Stimulated activated CD8-positive, alpha-beta memory T cell treated with anti-CD3 and anti-CD28 coated beads, Interleukin-12 subunit alpha, Interleukin-12 subunit beta, amount 100 ng/mL, for 24 hours (primary cell): ENCODE data around the gene PODXL.
A peak's percentile ranks its signal among the peaks of the same experiment; 100 is the strongest.
"Not testable (repeated sequence)": the region's sequence is repeated elsewhere in the genome, so short reads cannot be mapped to it uniquely, and the experiment has no call there.

Source experiments
- DNase-seq: peaks from one replicate; pipeline ENCODE4 v3.0.0-alpha.2; 2020; ENCODE audit errors: extremely low read depth

Gene PODXL

GRCh38 chr7:131538071-131538812, 18.2 kb downstream of the PODXL start:
- no peak for DNase-seq

GRCh38 chr7:131537571-131537978, 18.9 kb downstream of the PODXL start:
- DNase-seq, result no peak

- no peak for DNase-seq
Observed at GRCh38 chr7:131536361-131536849, 20.0 kb downstream of the PODXL start.

- no peak for DNase-seq
Observed at GRCh38 chr7:131533566-131534561, 22.6 kb downstream of the PODXL start.

- no peak for DNase-seq
Observed at GRCh38 chr7:131533151-131533559, 23.3 kb downstream of the PODXL start.

- no peak for DNase-seq
Observed at GRCh38 chr7:131532570-131533091, 23.8 kb downstream of the PODXL start.

- DNase-seq, result no peak
Observed at GRCh38 chr7:131530137-131530536, 26.3 kb downstream of the PODXL start.

GRCh38 chr7:131529617-131530016, 26.8 kb downstream of the PODXL start:
- DNase-seq, result no peak

GRCh38 chr7:131529179-131529578, 27.2 kb downstream of the PODXL start:
- no peak for DNase-seq

GRCh38 chr7:131527456-131527855, 29.0 kb downstream of the PODXL start:
- no peak for DNase-seq

GRCh38 chr7:131525820-131526219, 30.6 kb downstream of the PODXL start:
- DNase-seq, result no peak

GRCh38 chr7:131524703-131525102, 31.7 kb downstream of the PODXL start:
- no peak for DNase-seq

GRCh38 chr7:131524115-131524514, 32.3 kb downstream of the PODXL start:
- DNase-seq, result no peak

GRCh38 chr7:131522325-131522930, 34.0 kb downstream of the PODXL start:
- DNase-seq, result no peak

- DNase-seq, result no peak
Observed at GRCh38 chr7:131521651-131522163, 34.7 kb downstream of the PODXL start.

GRCh38 chr7:131518626-131519025, 37.8 kb downstream of the PODXL start:
- no peak for DNase-seq

- no peak for DNase-seq
Observed at GRCh38 chr7:131517218-131517923, 39.1 kb downstream of the PODXL start.

- not testable (repeated sequence) for DNase-seq
Observed at GRCh38 chr7:131515471-131515870, 41.0 kb downstream of the PODXL start.

GRCh38 chr7:131513245-131514061, 43.0 kb downstream of the PODXL start:
- DNase-seq, result peak; percentile 43
